SK-N-MC (cell line): ENCODE results near the gene CREBRF.

ENCODE experiments used
- EZH2 ChIP-seq: fragments of 200-600 bp; sonication (generic); IDR thresholded peaks from one replicate; pipeline ENCODE4 v1.6.1; 2017; ENCODE audit warnings: antibody characterized with exemption
- FOXP2 ChIP-seq: optimal IDR thresholded peaks from 2 replicates; pipeline ENCODE3; 2011; ENCODE audit warnings: mild to moderate bottlenecking, moderate library complexity; ENCODE audit not compliant: insufficient read depth; ENCODE audit errors: extremely low read length, control extremely low read depth
- POLR2AphosphoS5 ChIP-seq: IDR thresholded peaks from 2 replicates; pipeline ENCODE4 v1.6.1; 2012; ENCODE audit warnings: mild to moderate bottlenecking, low read depth, low read length, borderline replicate concordance

DNA sequence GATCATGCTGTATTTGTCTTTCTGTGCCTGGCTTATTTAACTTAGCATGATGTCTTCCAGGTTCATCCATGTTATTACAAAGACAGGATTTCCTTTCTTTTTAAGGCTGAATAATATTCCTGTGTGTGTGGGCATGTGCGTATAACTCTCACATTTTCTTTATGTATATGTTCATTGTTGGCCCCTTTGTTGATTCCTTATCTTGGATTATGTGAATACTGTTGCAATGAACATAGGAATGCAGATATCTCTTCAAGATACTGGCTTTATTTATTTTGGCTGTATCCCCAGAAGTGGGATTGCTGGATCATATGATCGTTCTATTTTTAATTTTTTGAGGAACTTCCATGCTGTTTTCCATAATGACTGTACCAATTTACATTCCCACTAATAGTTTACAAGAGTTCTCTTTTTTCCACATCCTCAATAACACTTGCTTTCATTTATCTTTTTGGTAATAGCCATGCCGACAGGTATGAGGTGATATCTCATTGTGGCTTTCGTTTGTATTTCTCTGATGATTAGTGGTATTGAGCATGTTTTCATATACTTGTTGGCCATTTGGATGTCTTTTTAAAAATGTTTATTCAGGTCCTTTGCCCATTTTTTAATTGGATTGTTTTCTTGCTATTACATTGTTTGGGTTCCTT lies 38.0 kb downstream of the CREBRF start:
- TF ChIP-seq EZH2 (no peak), POLR2AphosphoS5 (no peak), FOXP2 (no peak)
